IPS-20b (cell line): Measurements from ENCODE around the gene BRS3.

ENCODE experiments used
- H3K27ac ChIP-seq: one replicate; pipeline ENCODE4 v1.5.1; 2013; ENCODE audit warnings: low read length
- H3K27me3 ChIP-seq: 2 replicates; pipeline ENCODE4 v1.6.1; 2013; ENCODE audit warnings: mild to moderate bottlenecking, low read length, inconsistent platforms; ENCODE audit not compliant: insufficient read depth
- H3K36me3 ChIP-seq: 2 replicates; pipeline ENCODE4 v1.6.1; 2013; ENCODE audit warnings: low read depth, mild to moderate bottlenecking, inconsistent platforms, low read length, moderate library complexity; ENCODE audit not compliant: insufficient read depth
- H3K4me1 ChIP-seq: 2 replicates; pipeline ENCODE4 v1.6.1; 2013; ENCODE audit warnings: mild to moderate bottlenecking, control low read depth, inconsistent platforms, low read length, moderate library complexity; ENCODE audit not compliant: insufficient read depth
- H3K4me3 ChIP-seq: 2 replicates; pipeline ENCODE4 v1.5.1; 2013; ENCODE audit warnings: mild to moderate bottlenecking, low read length, inconsistent platforms
- H3K9ac ChIP-seq: 2 replicates; pipeline ENCODE4 v1.6.1; 2013; ENCODE audit warnings: low read depth, mild to moderate bottlenecking, inconsistent platforms, low read length, moderate library complexity
- H3K9me3 ChIP-seq: 2 replicates; pipeline ENCODE4 v1.6.1; 2013; ENCODE audit warnings: mild to moderate bottlenecking, low read depth, low read length, inconsistent platforms; ENCODE audit not compliant: insufficient read depth

BRS3 gene

DNA sequence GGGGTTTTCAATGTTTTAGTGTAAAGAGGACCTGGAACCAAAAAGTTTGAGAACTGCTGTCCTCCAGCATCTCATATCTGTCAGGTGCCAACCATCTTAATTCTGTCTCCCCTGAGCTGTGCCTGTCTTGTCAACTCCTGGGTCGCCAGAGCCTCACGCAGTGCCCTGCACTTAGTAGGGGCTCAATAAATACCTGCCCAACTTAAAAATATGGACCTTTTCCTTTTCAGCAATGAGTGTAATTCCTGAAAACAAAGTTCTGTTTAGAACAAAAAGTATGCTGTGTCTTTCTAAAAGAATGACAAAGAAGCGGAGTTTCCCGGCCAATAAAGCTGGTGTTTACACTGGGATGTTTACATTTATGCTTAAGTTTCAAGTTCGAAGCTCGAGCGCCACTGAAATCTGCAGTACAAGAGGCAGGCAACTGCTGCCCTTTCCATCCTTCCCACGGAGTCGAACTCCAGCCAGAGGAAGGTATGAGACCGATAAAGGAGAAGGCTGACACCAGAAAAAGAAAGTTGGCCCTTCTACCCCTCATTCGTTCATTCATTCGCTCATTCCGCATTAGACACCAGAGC is 8.5 kb downstream of the BRS3 start:
- Histone ChIP-seq H3K9ac (peak overlapping the region; percentile 91), H3K9me3 (no peaks in the 10 kb centered on the region), H3K27me3 (no peaks in the 10 kb centered on the region), H3K27ac (no peak overlapping the region), H3K4me1 (no peaks in the 10 kb centered on the region; the same call in 1 of the 2 replicates), H3K4me3 (peak overlapping the region; percentile 91), H3K36me3 (peaks cover 20% of the 10 kb centered on the region)

DNA sequence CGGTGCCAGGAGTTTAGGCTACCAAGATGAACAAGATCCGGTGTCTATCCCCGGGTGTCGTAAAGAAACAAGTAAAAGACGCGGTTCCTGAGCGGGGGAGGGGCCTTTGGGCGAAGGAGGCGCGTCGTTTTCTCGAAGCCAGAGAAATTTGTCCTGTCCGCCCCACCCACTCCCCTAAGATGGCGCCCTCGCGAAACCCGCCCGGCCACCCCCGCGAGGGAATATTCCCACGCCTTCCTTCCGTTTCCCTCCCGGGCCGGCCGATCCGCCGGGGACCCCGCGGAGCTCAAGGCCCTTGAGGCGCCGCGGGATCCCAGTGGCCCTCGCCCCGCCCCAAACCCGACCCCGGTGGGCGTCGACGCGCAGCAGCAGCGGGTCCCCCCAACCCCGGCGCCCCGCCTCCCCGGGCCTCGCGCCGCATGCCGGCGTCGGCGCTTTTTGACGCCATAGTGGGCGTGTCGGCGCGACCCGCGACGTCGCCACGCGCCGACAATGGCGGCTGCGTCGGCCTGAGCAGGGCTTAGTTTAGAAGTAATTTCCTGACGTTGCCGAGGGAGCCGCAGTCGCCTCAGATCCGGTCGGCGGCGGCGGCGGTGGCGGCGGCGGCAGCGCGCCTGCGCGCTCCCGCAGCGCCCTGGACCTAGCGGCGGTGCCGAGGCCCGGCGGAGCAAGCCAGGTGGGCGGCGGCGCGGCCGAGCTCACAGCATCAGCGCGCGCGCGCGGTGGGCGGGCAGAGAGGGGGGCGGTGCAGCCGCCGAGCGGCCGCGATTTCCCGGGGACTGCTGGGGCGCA is 9.2 kb downstream of the BRS3 start:
- peak overlapping the region; percentile 91 for H3K9ac ChIP-seq
- H3K4me3 ChIP-seq: peak overlapping the region; percentile 91
- no peaks in the 10 kb centered on the region for H3K27me3 ChIP-seq
- no peaks in the 10 kb centered on the region for H3K9me3 ChIP-seq
- H3K4me1 ChIP-seq: no peaks in the 10 kb centered on the region; the same call in 1 of the 2 replicates
- H3K27ac ChIP-seq: no peak overlapping the region
- peaks cover 27% of the 10 kb centered on the region for H3K36me3 ChIP-seq

DNA sequence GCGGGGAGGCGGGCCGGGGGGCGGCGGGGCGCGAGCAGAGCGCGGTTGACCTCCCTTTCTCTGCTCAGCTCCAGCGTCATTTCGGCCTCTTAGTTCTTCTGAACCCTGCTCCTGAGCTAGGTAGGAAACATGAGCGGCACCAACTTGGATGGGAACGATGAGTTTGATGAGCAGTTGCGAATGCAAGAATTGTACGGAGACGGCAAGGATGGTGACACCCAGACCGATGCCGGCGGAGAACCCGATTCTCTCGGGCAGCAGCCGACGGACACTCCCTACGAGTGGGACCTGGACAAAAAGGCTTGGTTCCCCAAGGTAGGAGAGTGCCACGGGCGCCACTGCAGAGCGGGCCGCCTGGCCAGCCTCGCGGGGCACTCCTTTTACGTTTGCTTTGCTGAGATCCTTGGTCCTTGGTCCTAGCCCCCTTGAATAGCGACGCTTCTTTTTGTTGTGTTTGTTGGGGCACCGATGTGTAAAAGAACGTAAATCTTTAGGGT is 9.9 kb downstream of the BRS3 start, which contains the start of gene HTATSF1:
HTATSF1 (plus strand) TSS at position 37 of the 497 bp plus-strand sequence; CDS start at position 130, 93 bp downstream.
- H3K4me3 ChIP-seq: peak within 1 kb of the TSS; percentile 91

DNA sequence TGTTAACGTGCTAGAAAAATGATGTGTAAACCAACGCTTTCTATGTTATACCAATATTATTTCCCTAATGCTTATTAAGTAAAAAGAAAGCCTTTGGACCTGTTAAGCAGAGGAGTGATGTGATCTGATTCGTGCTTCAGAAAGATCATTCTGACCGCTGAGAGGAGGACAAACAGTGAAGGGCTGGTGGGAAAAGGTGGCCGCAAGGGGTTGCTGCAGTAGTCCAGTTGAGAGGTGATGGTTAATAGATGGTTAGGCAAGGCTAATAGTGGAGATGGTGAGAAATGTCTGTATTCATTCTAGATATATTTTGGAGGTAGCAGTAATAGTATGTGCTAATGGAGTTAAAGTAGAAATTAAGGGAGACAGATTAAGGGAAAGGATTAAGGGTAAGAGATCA is 31.3 kb downstream of the BRS3 start:
- Histone ChIP-seq H3K4me1 (no peaks in the 10 kb centered on the region), H3K27me3 (no peaks in the 10 kb centered on the region), H3K36me3 (no peaks in the 10 kb centered on the region), H3K9me3 (no peaks in the 10 kb centered on the region), H3K27ac (no peak overlapping the region), H3K9ac (no peak overlapping the region), H3K4me3 (no peak overlapping the region)

More for the DNA sequence above, 9.9 kb downstream of the BRS3 start, which contains the start of gene HTATSF1:
- Histone ChIP-seq H3K36me3 (peaks cover 33% of the 10 kb centered on the region), H3K9ac (peak within 1 kb of the TSS; percentile 91), H3K4me1 (no peaks in the 10 kb centered on the region; the same call in 1 of the 2 replicates), H3K27ac (peak within 1 kb of the TSS; percentile 12), H3K9me3 (no peaks in the 10 kb centered on the region), H3K27me3 (no peaks in the 10 kb centered on the region)

DNA sequence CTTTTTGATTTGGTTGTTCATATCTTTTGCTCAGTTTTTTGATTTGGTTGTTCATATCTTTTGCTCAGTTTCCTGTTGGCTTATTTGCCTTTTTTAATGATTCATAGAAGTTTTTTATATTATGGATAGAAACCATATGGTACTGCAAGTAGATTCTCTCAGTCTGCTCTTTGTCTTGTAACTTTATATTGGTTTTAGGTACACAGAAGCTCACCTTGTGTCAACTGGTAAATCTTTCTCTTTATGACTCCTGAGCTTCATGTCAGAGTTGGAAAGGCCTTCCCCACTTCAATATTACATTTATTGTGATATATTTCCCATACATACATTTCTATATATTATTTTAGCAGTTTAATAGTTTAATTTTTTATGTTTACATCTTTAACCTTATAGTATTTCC is 36.0 kb downstream of the BRS3 start:
- H3K36me3 ChIP-seq: no peaks in the 10 kb centered on the region
- no peaks in the 10 kb centered on the region for H3K27me3 ChIP-seq
- no peaks in the 10 kb centered on the region for H3K9me3 ChIP-seq
- H3K9ac ChIP-seq: no peak overlapping the region
- H3K27ac ChIP-seq: no peak overlapping the region
- no peak overlapping the region for H3K4me3 ChIP-seq
- no peaks in the 10 kb centered on the region for H3K4me1 ChIP-seq

GRCh38 chrX:136525738-136526606 is 38.2 kb downstream of the BRS3 start:
- Histone ChIP-seq H3K27me3 (no peaks in the 10 kb centered on the region), H3K9ac (no peak overlapping the region), H3K36me3 (no peaks in the 10 kb centered on the region), H3K27ac (no peak overlapping the region), H3K4me1 (no peaks in the 10 kb centered on the region), H3K9me3 (no peaks in the 10 kb centered on the region), H3K4me3 (no peak overlapping the region)

GRCh38 chrX:136528645-136529315 is 41.0 kb downstream of the BRS3 start:
- no peak overlapping the region for H3K9ac ChIP-seq
- no peak overlapping the region for H3K4me3 ChIP-seq
- H3K36me3 ChIP-seq: no peaks in the 10 kb centered on the region
- no peaks in the 10 kb centered on the region for H3K9me3 ChIP-seq
- H3K4me1 ChIP-seq: no peaks in the 10 kb centered on the region
- no peaks in the 10 kb centered on the region for H3K27me3 ChIP-seq
- H3K27ac ChIP-seq: no peak overlapping the region

GRCh38 chrX:136529795-136530194 is 42.0 kb downstream of the BRS3 start:
- H3K36me3 ChIP-seq: no peaks in the 10 kb centered on the region
- no peak overlapping the region for H3K9ac ChIP-seq
- H3K27me3 ChIP-seq: no peaks in the 10 kb centered on the region
- H3K27ac ChIP-seq: no peak overlapping the region
- H3K4me1 ChIP-seq: no peaks in the 10 kb centered on the region
- H3K9me3 ChIP-seq: no peaks in the 10 kb centered on the region
- H3K4me3 ChIP-seq: no peak overlapping the region

- Histone ChIP-seq H3K4me1 (no peaks in the 10 kb centered on the region), H3K9me3 (no peaks in the 10 kb centered on the region), H3K27me3 (no peaks in the 10 kb centered on the region), H3K36me3 (no peaks in the 10 kb centered on the region), H3K9ac (no peak within 1 kb of the TSS), H3K4me3 (no peak within 1 kb of the TSS), H3K27ac (no peak within 1 kb of the TSS)
Measured at GRCh38 chrX:136531951-136532350, 44.2 kb downstream of the BRS3 start, which contains the start of gene VGLL1. Gene VGLL1 (plus strand): TSS chrX:136532215. CDS start chrX:136536021, 3,806 bp downstream.

GRCh38 chrX:136534131-136534530 is 46.4 kb downstream of the BRS3 start:
- no peak overlapping the region for H3K27ac ChIP-seq

GRCh38 chrX:136538811-136539210 is 51.1 kb downstream of the BRS3 start:
- no peaks in the 10 kb centered on the region for H3K27me3 ChIP-seq
- H3K4me1 ChIP-seq: no peaks in the 10 kb centered on the region
- H3K27ac ChIP-seq: no peak overlapping the region
- H3K4me3 ChIP-seq: no peak overlapping the region
- no peaks in the 10 kb centered on the region for H3K36me3 ChIP-seq
- H3K9ac ChIP-seq: no peak overlapping the region
- H3K9me3 ChIP-seq: no peaks in the 10 kb centered on the region

More at GRCh38 chrX:136534131-136534530, 46.4 kb downstream of the BRS3 start:
- no peak overlapping the region for H3K9ac ChIP-seq
- no peak overlapping the region for H3K4me3 ChIP-seq
- H3K4me1 ChIP-seq: no peaks in the 10 kb centered on the region
- no peaks in the 10 kb centered on the region for H3K36me3 ChIP-seq
- no peaks in the 10 kb centered on the region for H3K27me3 ChIP-seq
- no peaks in the 10 kb centered on the region for H3K9me3 ChIP-seq
